GM12878 (cell line): ENCODE measurements around the gene KRT222. TPM values are rescaled to one million over a fixed set of nuclear protein-coding genes. Genes with fewer than 3 reads are reported as not detected.
A peak's percentile ranks its signal among the peaks of the same experiment; 100 is the strongest.

Experiments
- ATF7 ChIP-seq: fragments of 450-650 bp; IDR thresholded peaks from 2 replicates; pipeline ENCODE4 v1.6.1; 2016; ENCODE audit warnings: low read depth, mild to moderate bottlenecking
- CEBPB ChIP-seq, 2 experiments: fragments of 150-350 bp in 1 of 2; IDR thresholded peaks; 2 replicates each; pipeline ENCODE4 v1.6.1; 2012 to 2014; ENCODE audit warnings: low read depth in 2 of 2, low read length in 2 of 2, borderline replicate concordance in 1 of 2, inconsistent platforms in 1 of 2
- EGR1 ChIP-seq, 2 experiments: IDR thresholded peaks; 1 replicate in 1 of 2; 2 replicates in 1 of 2; pipeline ENCODE4 v1.6.1; 2011 to 2012; ENCODE audit warnings: low read depth in 2 of 2, low read length in 2 of 2, borderline replicate concordance in 1 of 2, mild to moderate bottlenecking in 1 of 2, moderate library complexity in 1 of 2
- JUNB ChIP-seq: IDR thresholded peaks from 2 replicates; pipeline ENCODE4 v1.6.1; 2016; ENCODE audit warnings: antibody characterized with exemption, mild to moderate bottlenecking
- NFYB ChIP-seq: IDR thresholded peaks from 2 replicates; pipeline ENCODE4 v1.6.1; 2011; ENCODE audit warnings: low read depth, mild to moderate bottlenecking, low read length, improper control_type of control experiment, moderate library complexity; ENCODE audit not compliant: insufficient read depth
- POLR2AphosphoS2 ChIP-seq: IDR thresholded peaks from 2 replicates; pipeline ENCODE4 v1.6.1; 2011; ENCODE audit warnings: low read depth, mild to moderate bottlenecking, low read length, improper control_type of control experiment, moderate library complexity
- RAD21 ChIP-seq: IDR thresholded peaks from 2 replicates; pipeline ENCODE4 v1.6.1; 2011; ENCODE audit warnings: mild to moderate bottlenecking, low read depth, low read length, moderate library complexity; ENCODE audit not compliant: insufficient read depth
- SREBF2 ChIP-seq: IDR thresholded peaks from 2 replicates; pipeline ENCODE4 v1.6.1; 2012; ENCODE audit warnings: mild to moderate bottlenecking, low read length
- TAF1 ChIP-seq: IDR thresholded peaks from 2 replicates; pipeline ENCODE4 v1.6.1; 2011; ENCODE audit warnings: mild to moderate bottlenecking, low read depth, low read length, borderline replicate concordance
- TCF7 ChIP-seq: IDR thresholded peaks from 2 replicates; pipeline ENCODE4 v1.6.1; 2014; ENCODE audit warnings: antibody characterized with exemption, borderline replicate concordance
- YY1 ChIP-seq: IDR thresholded peaks from 2 replicates; pipeline ENCODE4 v1.6.1; 2011; ENCODE audit warnings: low read depth, mild to moderate bottlenecking, low read length
- ZNF687 ChIP-seq: fragments of 450-650 bp; IDR thresholded peaks from 2 replicates; pipeline ENCODE4 v1.6.1; 2017; ENCODE audit warnings: mild to moderate bottlenecking, moderate library complexity
- polyA plus RNA-seq, 11 experiments: library from polyadenylated mRNA; depleted of rRNA in 4 of 11; unstranded in 6 of 11; stranded (reverse) in 5 of 11; fragments of >200 nt; fragmentation: Nextera tagmentation in 4 of 11; fragmentation: Illumina TruSeq in 1 of 11; extraction: Ambion mirVana in 4 of 11; extraction: Trizol in 1 of 11; gene quantifications; 1 replicate in 1 of 11; 2 replicates in 10 of 11; pipeline versions ENCODE4 v1.2.1 to v1.2.3, GENCODE V29; 2011 to 2016; ENCODE audit warnings: inconsistent platforms in 2 of 11, missing spikeins in 2 of 11, low read depth in 1 of 11
- total RNA-seq, 4 experiments: library from RNA; depleted of rRNA in 3 of 4; stranded (reverse); fragments of >200 nt in 3 of 4; fragmentation: Illumina TruSeq in 1 of 4; extraction: Trizol in 1 of 4; gene quantifications; 2 replicates each; pipeline versions ENCODE4 v1.2.1 to v1.2.3, GENCODE V29; 2013 to 2021
- TF ChIP-seq, protein P1 (sequence below): IDR thresholded peaks from 2 replicates; pipeline ENCODE4 v1.6.1; 2012; ENCODE audit warnings: improper control_type of control experiment, low read depth, low read length; ENCODE audit not compliant: insufficient replicate concordance
- TF ChIP-seq, protein P2 (sequence below): IDR thresholded peaks from 2 replicates; pipeline ENCODE4 v1.6.1; 2011; ENCODE audit warnings: borderline replicate concordance, low read depth, mild to moderate bottlenecking, moderate library complexity, low read length; ENCODE audit not compliant: insufficient read depth, poor library complexity, severe bottlenecking
- TF ChIP-seq, protein P3 (sequence below): fragments of 450-650 bp; formaldehyde crosslinking; IDR thresholded peaks from 2 replicates; pipeline ENCODE4 v1.5.0; 2022; ENCODE audit warnings: mild to moderate bottlenecking, missing genetic modification characterization

Gene KRT222
- total and polyA plus RNA-seq, 10 of the 15 experiments (the other 5 are each of a cell fraction or from before 2014, with no cell fraction given) = 0.21 to 6.4 (median 0.54) TPM; not detected in 1

- TF ChIP-seq, protein P1, sequence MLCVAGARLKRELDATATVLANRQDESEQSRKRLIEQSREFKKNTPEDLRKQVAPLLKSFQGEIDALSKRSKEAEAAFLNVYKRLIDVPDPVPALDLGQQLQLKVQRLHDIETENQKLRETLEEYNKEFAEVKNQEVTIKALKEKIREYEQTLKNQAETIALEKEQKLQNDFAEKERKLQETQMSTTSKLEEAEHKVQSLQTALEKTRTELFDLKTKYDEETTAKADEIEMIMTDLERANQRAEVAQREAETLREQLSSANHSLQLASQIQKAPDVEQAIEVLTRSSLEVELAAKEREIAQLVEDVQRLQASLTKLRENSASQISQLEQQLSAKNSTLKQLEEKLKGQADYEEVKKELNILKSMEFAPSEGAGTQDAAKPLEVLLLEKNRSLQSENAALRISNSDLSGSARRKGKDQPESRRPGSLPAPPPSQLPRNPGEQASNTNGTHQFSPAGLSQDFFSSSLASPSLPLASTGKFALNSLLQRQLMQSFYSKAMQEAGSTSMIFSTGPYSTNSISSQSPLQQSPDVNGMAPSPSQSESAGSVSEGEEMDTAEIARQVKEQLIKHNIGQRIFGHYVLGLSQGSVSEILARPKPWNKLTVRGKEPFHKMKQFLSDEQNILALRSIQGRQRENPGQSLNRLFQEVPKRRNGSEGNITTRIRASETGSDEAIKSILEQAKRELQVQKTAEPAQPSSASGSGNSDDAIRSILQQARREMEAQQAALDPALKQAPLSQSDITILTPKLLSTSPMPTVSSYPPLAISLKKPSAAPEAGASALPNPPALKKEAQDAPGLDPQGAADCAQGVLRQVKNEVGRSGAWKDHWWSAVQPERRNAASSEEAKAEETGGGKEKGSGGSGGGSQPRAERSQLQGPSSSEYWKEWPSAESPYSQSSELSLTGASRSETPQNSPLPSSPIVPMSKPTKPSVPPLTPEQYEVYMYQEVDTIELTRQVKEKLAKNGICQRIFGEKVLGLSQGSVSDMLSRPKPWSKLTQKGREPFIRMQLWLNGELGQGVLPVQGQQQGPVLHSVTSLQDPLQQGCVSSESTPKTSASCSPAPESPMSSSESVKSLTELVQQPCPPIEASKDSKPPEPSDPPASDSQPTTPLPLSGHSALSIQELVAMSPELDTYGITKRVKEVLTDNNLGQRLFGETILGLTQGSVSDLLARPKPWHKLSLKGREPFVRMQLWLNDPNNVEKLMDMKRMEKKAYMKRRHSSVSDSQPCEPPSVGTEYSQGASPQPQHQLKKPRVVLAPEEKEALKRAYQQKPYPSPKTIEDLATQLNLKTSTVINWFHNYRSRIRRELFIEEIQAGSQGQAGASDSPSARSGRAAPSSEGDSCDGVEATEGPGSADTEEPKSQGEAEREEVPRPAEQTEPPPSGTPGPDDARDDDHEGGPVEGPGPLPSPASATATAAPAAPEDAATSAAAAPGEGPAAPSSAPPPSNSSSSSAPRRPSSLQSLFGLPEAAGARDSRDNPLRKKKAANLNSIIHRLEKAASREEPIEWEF = peak; percentile 41
- TF ChIP-seq JUNB = no peak
- TF ChIP-seq POLR2AphosphoS2 = no peak
- TF ChIP-seq YY1 = no peak
- no peak for TF ChIP-seq CEBPB (IDR thresholded peaks at IDR 0.05; ENCODE audit: borderline replicate concordance in 1 of 2, low read depth in 2 of 2, low read length in 2 of 2)
- TF ChIP-seq RAD21 = no peak
- no peak for TF ChIP-seq SREBF2
- TF ChIP-seq, protein P2, sequence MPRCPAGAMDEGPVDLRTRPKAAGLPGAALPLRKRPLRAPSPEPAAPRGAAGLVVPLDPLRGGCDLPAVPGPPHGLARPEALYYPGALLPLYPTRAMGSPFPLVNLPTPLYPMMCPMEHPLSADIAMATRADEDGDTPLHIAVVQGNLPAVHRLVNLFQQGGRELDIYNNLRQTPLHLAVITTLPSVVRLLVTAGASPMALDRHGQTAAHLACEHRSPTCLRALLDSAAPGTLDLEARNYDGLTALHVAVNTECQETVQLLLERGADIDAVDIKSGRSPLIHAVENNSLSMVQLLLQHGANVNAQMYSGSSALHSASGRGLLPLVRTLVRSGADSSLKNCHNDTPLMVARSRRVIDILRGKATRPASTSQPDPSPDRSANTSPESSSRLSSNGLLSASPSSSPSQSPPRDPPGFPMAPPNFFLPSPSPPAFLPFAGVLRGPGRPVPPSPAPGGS = peak; percentile 31
- TF ChIP-seq ATF7 = 0 out of 2 replicates have a peak, but pooled peaks have one; percentile 17
- no peak for TF ChIP-seq NFYB
- TF ChIP-seq TAF1 = no peak
- TF ChIP-seq TCF7 = no peak
- no peak; the same call in 1 of the 2 replicates for TF ChIP-seq ZNF687
- no peak for TF ChIP-seq EGR1 (IDR thresholded peaks at IDR 0.05; ENCODE audit: borderline replicate concordance in 1 of 2, low read depth in 2 of 2, low read length in 2 of 2)
- TF ChIP-seq, protein P3, sequence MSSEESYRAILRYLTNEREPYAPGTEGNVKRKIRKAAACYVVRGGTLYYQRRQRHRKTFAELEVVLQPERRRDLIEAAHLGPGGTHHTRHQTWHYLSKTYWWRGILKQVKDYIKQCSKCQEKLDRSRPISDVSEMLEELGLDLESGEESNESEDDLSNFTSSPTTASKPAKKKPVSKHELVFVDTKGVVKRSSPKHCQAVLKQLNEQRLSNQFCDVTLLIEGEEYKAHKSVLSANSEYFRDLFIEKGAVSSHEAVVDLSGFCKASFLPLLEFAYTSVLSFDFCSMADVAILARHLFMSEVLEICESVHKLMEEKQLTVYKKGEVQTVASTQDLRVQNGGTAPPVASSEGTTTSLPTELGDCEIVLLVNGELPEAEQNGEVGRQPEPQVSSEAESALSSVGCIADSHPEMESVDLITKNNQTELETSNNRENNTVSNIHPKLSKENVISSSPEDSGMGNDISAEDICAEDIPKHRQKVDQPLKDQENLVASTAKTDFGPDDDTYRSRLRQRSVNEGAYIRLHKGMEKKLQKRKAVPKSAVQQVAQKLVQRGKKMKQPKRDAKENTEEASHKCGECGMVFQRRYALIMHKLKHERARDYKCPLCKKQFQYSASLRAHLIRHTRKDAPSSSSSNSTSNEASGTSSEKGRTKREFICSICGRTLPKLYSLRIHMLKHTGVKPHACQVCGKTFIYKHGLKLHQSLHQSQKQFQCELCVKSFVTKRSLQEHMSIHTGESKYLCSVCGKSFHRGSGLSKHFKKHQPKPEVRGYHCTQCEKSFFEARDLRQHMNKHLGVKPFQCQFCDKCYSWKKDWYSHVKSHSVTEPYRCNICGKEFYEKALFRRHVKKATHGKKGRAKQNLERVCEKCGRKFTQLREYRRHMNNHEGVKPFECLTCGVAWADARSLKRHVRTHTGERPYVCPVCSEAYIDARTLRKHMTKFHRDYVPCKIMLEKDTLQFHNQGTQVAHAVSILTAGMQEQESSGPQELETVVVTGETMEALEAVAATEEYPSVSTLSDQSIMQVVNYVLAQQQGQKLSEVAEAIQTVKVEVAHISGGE (CRISPR knock-in tag) = no peak
Observed at GRCh38 chr17:40610359-40610758, 54.6 kb downstream of the KRT222 start (continued).
